H9 (cell line): Measurements from ENCODE around the gene PLIN3. TPM values are rescaled to one million over a fixed set of nuclear protein-coding genes. Genes with fewer than 3 reads are reported as not detected.

Experiments used
- DNase-seq: peaks from one replicate; pipeline ENCODE4 v3.0.0-alpha.2; 2017
- H2AFZ ChIP-seq: one replicate; pipeline ENCODE4 v1.6.1; 2013; ENCODE audit warnings: mild to moderate bottlenecking, low read length, control low read depth, moderate library complexity
- H2AK5ac ChIP-seq: 2 replicates; pipeline ENCODE4 v1.6.1; 2013; ENCODE audit warnings: low read length, control low read depth, mixed read lengths; ENCODE audit not compliant: insufficient read length
- H2BK120ac ChIP-seq: one replicate; pipeline ENCODE4 v1.6.1; 2013; ENCODE audit warnings: low read depth, mild to moderate bottlenecking, low read length, control low read depth, inconsistent platforms; ENCODE audit not compliant: poor library complexity, severe bottlenecking
- H2BK12ac ChIP-seq: 2 replicates; pipeline ENCODE4 v1.6.1; 2013; ENCODE audit warnings: low read length, control low read depth, mixed read lengths, low read depth; ENCODE audit not compliant: insufficient read length
- H2BK15ac ChIP-seq: 2 replicates; pipeline ENCODE4 v1.6.1; 2013; ENCODE audit warnings: low read depth, low read length, control low read depth
- H2BK20ac ChIP-seq: one replicate; pipeline ENCODE4 v1.6.1; 2013; ENCODE audit warnings: low read depth, mild to moderate bottlenecking, low read length, control low read depth, inconsistent platforms; ENCODE audit not compliant: poor library complexity, severe bottlenecking
- H2BK5ac ChIP-seq: 2 replicates; pipeline ENCODE4 v1.6.1; 2013; ENCODE audit warnings: low read length, control low read depth, mixed read lengths; ENCODE audit not compliant: insufficient read length
- H3K14ac ChIP-seq: 2 replicates; pipeline ENCODE4 v1.6.1; 2013; ENCODE audit warnings: low read length, control low read depth; ENCODE audit not compliant: insufficient read depth
- H3K18ac ChIP-seq: 2 replicates; pipeline ENCODE4 v1.6.1; 2013; ENCODE audit warnings: low read depth, mild to moderate bottlenecking, mixed read lengths, low read length, control low read depth; ENCODE audit not compliant: insufficient read length
- H3K23ac ChIP-seq: 2 replicates; pipeline ENCODE4 v1.6.1; 2013; ENCODE audit warnings: low read length, control low read depth, mixed read lengths, low read depth; ENCODE audit not compliant: insufficient read length
- H3K23me2 ChIP-seq: 2 replicates; pipeline ENCODE4 v1.6.1; 2013; ENCODE audit warnings: low read depth, mild to moderate bottlenecking, mixed read lengths, low read length, control low read depth; ENCODE audit not compliant: insufficient read length, poor library complexity, severe bottlenecking
- H3K27ac ChIP-seq: 2 replicates; pipeline ENCODE4 v1.5.1; 2013; ENCODE audit warnings: low read length, control low read depth, mixed read lengths, low read depth; ENCODE audit not compliant: insufficient read length
- H3K27me3 ChIP-seq: 2 replicates; pipeline ENCODE4 v1.6.1; 2013; ENCODE audit warnings: low read length, control low read depth, inconsistent platforms; ENCODE audit not compliant: insufficient read depth
- H3K4ac ChIP-seq: 2 replicates; pipeline ENCODE4 v1.6.1; 2013; ENCODE audit warnings: low read depth, mild to moderate bottlenecking, control low read depth, inconsistent platforms, low read length, moderate library complexity
- H3K4me1 ChIP-seq: 2 replicates; pipeline ENCODE4 v1.6.1; 2013; ENCODE audit warnings: low read length, control low read depth, inconsistent platforms; ENCODE audit not compliant: insufficient read depth
- H3K4me2 ChIP-seq: 2 replicates; pipeline ENCODE4 v1.6.1; 2013; ENCODE audit warnings: low read length, control low read depth, mixed read lengths; ENCODE audit not compliant: insufficient read length, insufficient read depth
- H3K56ac ChIP-seq: 2 replicates; pipeline ENCODE4 v1.6.1; 2013; ENCODE audit warnings: low read depth, mild to moderate bottlenecking, mixed read lengths, low read length, control low read depth; ENCODE audit not compliant: insufficient read length
- H3K79me1 ChIP-seq: 2 replicates; pipeline ENCODE4 v1.6.1; 2013; ENCODE audit warnings: low read depth, mild to moderate bottlenecking, moderate library complexity, low read length, control low read depth, inconsistent platforms; ENCODE audit not compliant: insufficient read depth, poor library complexity, severe bottlenecking
- H3K79me2 ChIP-seq: 2 replicates; pipeline ENCODE4 v1.6.1; 2013; ENCODE audit warnings: low read length, control low read depth, inconsistent platforms; ENCODE audit not compliant: insufficient read depth
- H3K9ac ChIP-seq: 2 replicates; pipeline ENCODE4 v1.6.1; 2013; ENCODE audit warnings: low read length, control low read depth, mixed read lengths; ENCODE audit not compliant: insufficient read length; ENCODE audit errors: extremely low read depth
- H3K9me3 ChIP-seq: one replicate; pipeline ENCODE4 v1.6.1; 2013; ENCODE audit warnings: low read depth, low read length, inconsistent platforms; ENCODE audit not compliant: control insufficient read depth
- H3T11ph ChIP-seq: one replicate; pipeline ENCODE4 v1.6.1; 2013; ENCODE audit warnings: mild to moderate bottlenecking, low read length, control low read depth, inconsistent platforms
- H4K20me1 ChIP-seq: one replicate; pipeline ENCODE4 v1.6.1; 2013; ENCODE audit not compliant: control insufficient read depth, insufficient read length, insufficient read depth
- H4K5ac ChIP-seq: 2 replicates; pipeline ENCODE4 v1.6.1; 2013; ENCODE audit warnings: low read depth, mild to moderate bottlenecking, mixed read lengths, low read length, control low read depth; ENCODE audit not compliant: insufficient read length
- H4K8ac ChIP-seq: replicated peaks from 2 replicates; pipeline ENCODE4 v1.6.1; 2013; ENCODE audit warnings: low read length, control low read depth, mixed read lengths, low read depth; ENCODE audit not compliant: insufficient read length
- H4K91ac ChIP-seq: 2 replicates; pipeline ENCODE4 v1.6.1; 2013; ENCODE audit warnings: low read depth, mild to moderate bottlenecking, moderate library complexity, mixed read lengths, low read length, control low read depth; ENCODE audit not compliant: insufficient read length
- H3K27ac Mint-ChIP-seq, 3 experiments: 2 replicates in 2 of 3; 3 replicates in 1 of 3; pipeline ENCODE4 v1.8.0; 2020 to 2021; ENCODE audit warnings: mixed read lengths in 3 of 3, mild to moderate bottlenecking in 1 of 3, moderate library complexity in 1 of 3
- H3K27me3 Mint-ChIP-seq: 2 replicates; pipeline ENCODE4 v1.8.0; 2021; ENCODE audit warnings: low read depth, mild to moderate bottlenecking, moderate library complexity, mixed read lengths
- H3K36me3 Mint-ChIP-seq, 3 experiments: 2 replicates in 2 of 3; 3 replicates in 1 of 3; pipeline ENCODE4 v1.8.0; 2020 to 2021; ENCODE audit warnings: low read depth in 3 of 3, mixed read lengths in 3 of 3; ENCODE audit not compliant: insufficient read depth in 1 of 3
- H3K4me1 Mint-ChIP-seq, 2 experiments: 2 replicates each; pipeline ENCODE4 v1.8.0; 2020; ENCODE audit warnings: mixed read lengths in 2 of 2
- H3K4me3 Mint-ChIP-seq, 2 experiments: 2 replicates in 1 of 2; 3 replicates in 1 of 2; pipeline ENCODE4 v1.8.0; 2020 to 2021; ENCODE audit warnings: mild to moderate bottlenecking in 2 of 2, mixed read lengths in 2 of 2, moderate library complexity in 1 of 2
- H3K9me3 Mint-ChIP-seq, 2 experiments: 2 replicates in 1 of 2; 3 replicates in 1 of 2; pipeline ENCODE4 v1.8.0; 2020; ENCODE audit warnings: mild to moderate bottlenecking in 2 of 2, mixed read lengths in 2 of 2, moderate library complexity in 1 of 2
- WGBS: extraction: QIAGEN DNeasy Blood & Tissue Kit; methylation state at CpG from one replicate; pipeline ENCODE4 v1.1.7; 2013; ENCODE audit warnings: missing lambda C conversion rate, low lambda C conversion rate, mixed read lengths; ENCODE audit not compliant: insufficient read length; ENCODE audit errors: extremely low coverage; 5-methylcytosine and 5-hydroxymethylcytosine counted together
- total RNA-seq: library from RNA; stranded (reverse); gene quantifications from 2 replicates; pipeline ENCODE4 v1.2.1, GENCODE V29; 2021
- TF ChIP-seq, protein P1 (sequence below): fragments of 200-600 bp; sonication (generic); conservative IDR thresholded peaks from 3 replicates; pipeline ENCODE4 v1.8.0; 2021; ENCODE audit warnings: antibody characterized with exemption, mild to moderate bottlenecking

Gene PLIN3
- total RNA-seq, 1 experiment from 2014 or later, result 61.8 TPM

GRCh38 chr19:4897146-4897545 is 29.7 kb upstream of the PLIN3 start:
- Histone ChIP-seq H3K79me1 (no peaks in the 10 kb centered on the region), H2BK5ac (no peak overlapping the region), H2AFZ (no peak overlapping the region), H4K91ac (no peak overlapping the region), H3K27ac (no peak overlapping the region), H3K23me2 (no peaks in the 10 kb centered on the region), H3K79me2 (no peaks in the 10 kb centered on the region), H2AK5ac (no peak overlapping the region), H3K23ac (no peak overlapping the region), H3K4ac (no peak overlapping the region), H3K14ac (no peak overlapping the region), H2BK15ac (no peak overlapping the region), H4K5ac (no peak overlapping the region), H3K4me2 (no peak overlapping the region), H2BK120ac (no peak overlapping the region), H3K9ac (no peak overlapping the region), H4K8ac (no peak overlapping the region), H3K18ac (no peak overlapping the region), H3K4me1 (no peaks in the 10 kb centered on the region), H2BK20ac (no peak overlapping the region), H3K9me3 (no peaks in the 10 kb centered on the region), H3K56ac (no peak overlapping the region), H3T11ph (no peak overlapping the region), H3K27me3 (peaks cover 7% of the 10 kb centered on the region), H2BK12ac (no peak overlapping the region), H4K20me1 (no peaks in the 10 kb centered on the region)
- H3K27me3 Mint-ChIP-seq, result peaks cover 75% of the 10 kb centered on the region
- no peak overlapping the region for H3K27ac Mint-ChIP-seq
- no peak overlapping the region for H3K4me3 Mint-ChIP-seq
- TF ChIP-seq, protein P1, sequence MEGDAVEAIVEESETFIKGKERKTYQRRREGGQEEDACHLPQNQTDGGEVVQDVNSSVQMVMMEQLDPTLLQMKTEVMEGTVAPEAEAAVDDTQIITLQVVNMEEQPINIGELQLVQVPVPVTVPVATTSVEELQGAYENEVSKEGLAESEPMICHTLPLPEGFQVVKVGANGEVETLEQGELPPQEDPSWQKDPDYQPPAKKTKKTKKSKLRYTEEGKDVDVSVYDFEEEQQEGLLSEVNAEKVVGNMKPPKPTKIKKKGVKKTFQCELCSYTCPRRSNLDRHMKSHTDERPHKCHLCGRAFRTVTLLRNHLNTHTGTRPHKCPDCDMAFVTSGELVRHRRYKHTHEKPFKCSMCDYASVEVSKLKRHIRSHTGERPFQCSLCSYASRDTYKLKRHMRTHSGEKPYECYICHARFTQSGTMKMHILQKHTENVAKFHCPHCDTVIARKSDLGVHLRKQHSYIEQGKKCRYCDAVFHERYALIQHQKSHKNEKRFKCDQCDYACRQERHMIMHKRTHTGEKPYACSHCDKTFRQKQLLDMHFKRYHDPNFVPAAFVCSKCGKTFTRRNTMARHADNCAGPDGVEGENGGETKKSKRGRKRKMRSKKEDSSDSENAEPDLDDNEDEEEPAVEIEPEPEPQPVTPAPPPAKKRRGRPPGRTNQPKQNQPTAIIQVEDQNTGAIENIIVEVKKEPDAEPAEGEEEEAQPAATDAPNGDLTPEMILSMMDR, result no peak
- WGBS, result no CpG with 5 or more reads among the region's 7 CpGs
- H3K4me1 Mint-ChIP-seq, result peaks cover 12 to 18% of the 10 kb centered on the region in 2 experiments
- no peak for DNase-seq
- H3K9me3 Mint-ChIP-seq, result peaks cover 0 to 2% of the 10 kb centered on the region in 2 experiments; a peak in 1 of 5 replicates
- H3K36me3 Mint-ChIP-seq, result no peaks in the 10 kb centered on the region
